Placental pericyte (primary cell): Measurements from ENCODE around the gene IKZF5. TPM values are rescaled to one million over a fixed set of nuclear protein-coding genes. Genes with fewer than 3 reads are reported as not detected.

ENCODE experiments used
- total RNA-seq: library from RNA; depleted of rRNA; stranded (reverse); fragments of >200 nt; gene quantifications from 2 replicates; pipeline ENCODE4 v1.2.3, GENCODE V29; 2012

Gene IKZF5
- total RNA-seq: 4.4 and 5.6 TPM in 2 replicates

GRCh38 chr10:123008355-123009104 lies at the start of gene IKZF5, which contains the start of gene ACADSB:
Gene IKZF5 (minus strand): TSS chr10:123008795. CDS start chr10:122998625, 10,170 bp downstream.
Gene ACADSB (plus strand): TSS chr10:123009006. CDS start chr10:123009030, 24 bp downstream.

GRCh38 chr10:122980209-122981065 lies 28.2 kb downstream of the IKZF5 start, which contains the start of gene PSTK:
Gene PSTK (plus strand): TSS chr10:122980401. CDS start chr10:122980480, 79 bp downstream.

GRCh38 chr10:122953902-122954730 lies 54.5 kb downstream of the IKZF5 start, which contains the start of gene C10orf88:
Gene C10orf88 (minus strand): TSS chr10:122954227. CDS start chr10:122954178, 49 bp downstream.

Other genes with a start within 250 kb of the IKZF5 start
- 0.22 and 0.57 TPM in 2 replicates for gene CUZD1, start 162.9 kb downstream of the IKZF5 start, total RNA-seq
- gene FAM24B, start 129.2 kb downstream of the IKZF5 start, total RNA-seq: 0.66 and 2.4 TPM in 2 replicates
- gene FAM24A, start 98.2 kb downstream of the IKZF5 start, total RNA-seq: not detected in 2 replicates
- 7.0 and 10.5 TPM in 2 replicates for gene C10orf88, start 54.6 kb downstream of the IKZF5 start, total RNA-seq
- gene PSTK, start 28.4 kb downstream of the IKZF5 start, total RNA-seq: 1.9 and 3.5 TPM in 2 replicates
- gene ACADSB, start 211 bp upstream of the IKZF5 start, total RNA-seq: 4.7 and 5.3 TPM in 2 replicates
- not detected in 2 replicates for gene HMX3, start 127.2 kb upstream of the IKZF5 start, total RNA-seq
- gene HMX2, start 139.3 kb upstream of the IKZF5 start, total RNA-seq: not detected in 2 replicates
- gene BUB3, start 145.6 kb upstream of the IKZF5 start, total RNA-seq: 144 and 271 TPM in 2 replicates